Activated effector memory CD4-positive, alpha-beta T cell treated with anti-CD3 and anti-CD28 coated beads, Interleukin-2, amount 50 U/mL, for 16 hours (primary cell): Measurements from ENCODE around the gene GPR15LG.

Experiments used
- DNase-seq: peaks from one replicate; pipeline ENCODE4 v3.0.0-alpha.2; 2020

GPR15LG gene

DNA sequence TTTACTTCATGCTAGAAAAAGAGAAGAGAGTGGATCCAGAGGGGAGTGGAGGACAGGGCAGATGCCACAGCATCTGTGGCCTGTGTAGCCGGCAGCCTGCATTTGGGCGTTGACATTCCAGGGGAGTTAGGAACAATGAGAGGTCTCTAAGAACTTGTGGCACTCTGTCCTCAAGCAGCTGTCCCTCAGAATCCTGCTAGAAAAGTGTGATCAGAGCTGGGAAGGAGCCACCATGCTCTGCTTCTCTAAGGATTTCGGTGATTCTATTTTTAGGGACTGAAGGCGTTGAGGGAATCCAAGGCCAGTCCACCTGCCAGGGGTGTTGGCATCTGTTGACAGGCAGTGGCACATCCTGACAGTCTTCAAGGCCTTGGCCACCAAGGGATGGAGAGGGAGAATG, 44.1 kb downstream of the GPR15LG start:
- DNase-seq, result no peak

DNA sequence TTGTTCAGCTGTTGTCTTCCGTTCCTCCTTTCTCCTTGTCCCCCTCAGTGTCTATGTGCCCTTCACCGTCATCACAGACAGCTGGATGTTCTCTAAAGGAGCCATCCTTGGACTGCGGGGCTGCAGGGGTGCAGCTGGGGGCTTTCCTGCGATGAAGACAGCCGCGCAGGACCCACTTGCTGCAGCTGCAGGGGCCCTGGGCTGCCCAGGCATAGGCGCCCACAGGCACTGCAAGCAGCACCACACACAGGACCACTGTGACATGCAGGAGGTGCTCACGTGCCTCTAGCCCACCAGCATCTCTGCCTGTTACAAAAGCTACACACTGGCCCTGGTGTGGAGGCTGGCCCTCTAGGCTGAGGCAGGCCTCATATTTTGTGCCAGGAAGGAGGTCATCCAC, 48.3 kb downstream of the GPR15LG start:
- no peak for DNase-seq

DNA sequence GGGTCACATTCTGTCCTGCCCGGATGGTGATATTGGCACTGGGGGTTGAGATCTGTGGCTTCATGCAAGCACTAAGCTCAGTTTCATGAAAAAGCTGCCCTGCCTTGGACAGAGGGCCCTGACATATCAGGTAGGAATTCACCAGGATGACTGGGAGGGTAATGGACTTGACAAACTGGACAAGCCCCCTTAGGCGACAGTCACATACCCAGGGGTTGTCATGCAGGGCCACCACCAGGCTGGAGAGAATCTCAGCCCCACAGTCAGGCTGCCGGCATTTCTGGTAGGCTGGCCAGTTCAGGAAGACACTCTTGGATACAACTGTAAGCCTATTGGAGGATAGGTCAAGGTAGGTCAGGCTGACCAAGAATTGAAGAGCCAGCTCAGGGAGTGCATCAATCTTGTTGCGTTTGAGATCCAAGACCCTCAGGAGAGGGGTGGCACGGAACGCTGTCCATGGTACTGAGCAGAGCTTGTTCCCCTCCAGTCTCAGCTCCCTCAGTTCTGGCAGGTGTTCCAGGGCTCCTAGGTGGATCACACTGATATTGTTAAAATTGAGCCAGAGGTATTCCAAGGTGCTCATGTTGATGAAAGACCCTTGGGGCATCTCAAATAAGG, 50.9 kb downstream of the GPR15LG start:
- no peak for DNase-seq

DNA sequence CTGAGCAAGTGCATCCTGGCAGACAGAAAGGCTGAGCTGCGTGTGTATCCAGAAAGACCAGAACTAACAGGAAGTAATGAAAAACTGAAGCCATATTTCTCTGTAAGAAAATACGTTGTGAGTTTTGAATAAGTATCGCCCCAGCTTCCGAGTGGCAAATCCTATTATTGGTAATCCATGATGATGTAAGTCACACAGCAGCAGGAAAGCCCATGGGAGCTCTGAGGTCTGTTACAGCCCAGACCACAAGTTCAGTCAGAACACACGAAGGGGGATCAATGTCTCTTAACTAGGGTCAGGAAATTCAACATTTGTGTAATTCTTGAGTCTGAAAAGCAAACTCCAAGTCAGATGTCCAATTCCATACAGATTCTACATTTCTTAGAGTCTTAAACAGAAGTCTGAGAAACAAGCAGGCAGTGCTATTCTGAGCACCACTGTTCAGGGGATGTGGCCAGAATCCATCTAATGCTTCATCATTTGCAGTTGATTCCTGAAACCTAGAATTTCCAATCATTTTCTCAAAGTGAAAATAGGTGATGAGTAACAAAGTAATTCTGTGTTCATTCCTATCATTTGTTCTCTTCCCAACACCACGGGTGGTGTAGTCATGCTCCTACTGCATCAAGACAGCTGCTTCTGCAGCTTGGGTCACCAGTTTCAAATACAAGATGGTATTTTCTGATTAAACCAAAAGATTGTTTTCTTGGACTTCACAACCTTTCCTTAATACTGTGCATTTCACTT, 52.0 kb downstream of the GPR15LG start, which contains the start of gene LRIT2:
TSS of gene LRIT2 (minus strand) at position 118 of the 747 bp plus-strand sequence. CDS start at position 94, 24 bp downstream.
- no peak for DNase-seq

DNA sequence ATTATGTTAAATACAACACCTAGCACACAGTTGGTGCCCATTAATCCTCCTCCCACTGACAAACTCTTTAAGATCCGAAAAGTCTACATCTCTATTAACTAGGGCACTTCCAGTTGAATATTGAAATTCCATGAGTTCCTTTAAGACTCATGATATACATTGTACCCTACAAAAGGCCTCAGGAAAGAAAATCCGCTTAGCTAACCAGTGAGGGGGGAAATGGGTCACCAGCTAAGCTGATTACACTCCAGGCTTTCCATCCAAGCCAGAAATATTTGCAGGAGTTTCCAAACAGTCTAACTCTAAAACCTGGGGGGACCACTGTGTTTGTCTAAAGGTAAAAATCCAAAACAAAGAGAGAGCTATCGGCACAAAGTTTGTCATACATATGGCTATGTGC, 53.0 kb downstream of the GPR15LG start:
- DNase-seq, result no peak

DNA sequence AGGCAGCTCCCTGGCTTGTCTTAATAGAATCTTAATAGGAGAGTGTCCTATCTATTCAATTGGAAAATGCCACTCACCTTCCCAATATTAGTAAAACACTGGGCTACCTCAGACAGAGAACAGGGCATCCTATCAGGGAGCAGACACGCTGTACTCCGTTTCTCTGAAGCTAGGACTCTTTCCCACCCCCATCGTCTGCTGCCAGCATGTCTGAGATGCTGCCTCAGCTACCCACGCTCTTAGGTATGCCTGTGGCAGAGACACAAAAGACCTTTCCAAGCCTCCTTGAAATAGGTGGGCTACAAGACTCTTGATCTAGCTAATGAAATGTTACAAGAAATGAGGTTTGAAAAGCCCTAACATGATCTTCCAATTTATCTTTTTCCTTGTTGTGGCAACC, 54.2 kb downstream of the GPR15LG start:
- DNase-seq, result no peak

DNA sequence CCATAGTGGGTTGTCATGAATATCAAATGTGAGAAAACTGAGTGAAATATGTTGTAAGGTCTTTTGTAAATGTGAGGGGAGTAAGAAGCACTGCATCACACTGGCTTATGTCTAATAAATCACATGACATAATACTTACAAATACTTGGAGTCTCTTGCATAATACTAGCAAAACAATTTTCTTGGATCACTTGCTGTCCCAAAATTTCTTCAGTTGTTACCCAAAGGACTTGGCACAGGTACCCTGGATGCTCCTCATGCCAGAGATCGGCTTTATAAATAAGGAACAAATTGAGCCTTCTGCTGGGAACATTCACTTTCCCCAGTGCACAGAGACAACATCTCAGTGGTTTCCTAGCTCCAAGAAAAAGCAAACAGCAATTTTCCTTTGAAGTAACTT, 56.8 kb downstream of the GPR15LG start:
- no peak for DNase-seq

DNA sequence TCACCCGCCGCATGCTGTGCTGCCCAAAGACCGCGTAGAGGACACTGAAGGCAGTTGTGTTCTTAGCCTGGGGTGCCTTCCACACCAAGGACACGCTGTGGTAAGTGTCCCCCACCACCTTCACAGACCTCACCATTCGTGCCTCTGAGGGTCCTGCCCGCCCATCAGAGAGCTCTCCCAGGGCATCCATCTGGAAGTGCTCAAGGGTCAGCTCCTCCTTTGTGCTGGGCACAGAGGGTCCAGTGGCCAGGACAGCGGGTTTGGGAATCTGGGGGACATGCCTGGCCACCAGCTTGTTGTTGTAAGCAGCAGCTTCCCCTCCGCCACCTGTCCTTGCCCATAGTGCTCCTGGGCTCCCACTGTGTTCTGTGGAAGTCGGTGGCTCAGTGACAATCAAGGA, 58.8 kb downstream of the GPR15LG start:
- DNase-seq, result no peak

DNA sequence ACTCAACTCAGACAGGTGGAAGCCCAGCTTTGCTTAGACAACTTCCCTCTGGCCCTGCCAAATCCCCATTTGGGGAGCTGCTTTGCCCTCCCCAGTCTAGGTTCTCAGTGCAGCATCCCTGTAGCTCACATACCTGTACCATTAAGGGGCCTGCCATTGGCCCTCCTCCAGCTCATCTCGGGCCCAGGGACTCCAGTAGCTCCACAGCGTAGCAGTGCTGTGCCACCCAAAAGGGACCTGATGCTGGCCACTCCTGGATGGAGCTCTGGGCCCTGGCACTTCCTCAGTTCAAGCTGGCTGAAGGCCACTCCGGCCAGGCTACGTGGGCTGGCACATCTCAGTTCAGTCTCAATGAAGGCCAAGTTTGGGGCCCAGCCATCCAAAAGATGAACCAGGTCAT, 60.3 kb downstream of the GPR15LG start:
- no peak for DNase-seq

DNA sequence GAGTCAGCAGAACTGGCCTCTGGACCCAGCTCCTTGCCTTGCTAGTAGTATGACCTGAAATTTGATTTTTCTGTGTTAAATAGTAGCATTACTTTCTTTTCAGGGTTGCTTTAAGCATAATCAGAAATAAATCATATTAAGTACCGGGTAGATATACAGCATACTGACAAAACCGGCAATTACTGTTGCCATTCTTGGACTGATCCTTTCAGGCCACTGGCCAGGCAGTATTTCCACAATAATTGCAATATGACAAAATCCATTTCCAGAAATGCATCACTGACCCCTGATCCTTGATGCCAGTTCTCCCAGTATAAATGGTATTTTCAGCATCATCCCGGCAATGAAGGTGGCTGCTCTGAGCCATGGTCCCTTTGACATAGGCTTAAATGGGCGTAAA, 60.9 kb downstream of the GPR15LG start:
- DNase-seq, result no peak
